Measurements from ENCODE around the gene BTBD9. TPM values are rescaled to one million over a fixed set of nuclear protein-coding genes. Genes with fewer than 3 reads are reported as not detected.
A peak's percentile ranks its signal among the peaks of the same experiment; 100 is the strongest.

Gene BTBD9
- total RNA-seq, 1 donor from 2014 or later, result 10.3 TPM

DNA sequence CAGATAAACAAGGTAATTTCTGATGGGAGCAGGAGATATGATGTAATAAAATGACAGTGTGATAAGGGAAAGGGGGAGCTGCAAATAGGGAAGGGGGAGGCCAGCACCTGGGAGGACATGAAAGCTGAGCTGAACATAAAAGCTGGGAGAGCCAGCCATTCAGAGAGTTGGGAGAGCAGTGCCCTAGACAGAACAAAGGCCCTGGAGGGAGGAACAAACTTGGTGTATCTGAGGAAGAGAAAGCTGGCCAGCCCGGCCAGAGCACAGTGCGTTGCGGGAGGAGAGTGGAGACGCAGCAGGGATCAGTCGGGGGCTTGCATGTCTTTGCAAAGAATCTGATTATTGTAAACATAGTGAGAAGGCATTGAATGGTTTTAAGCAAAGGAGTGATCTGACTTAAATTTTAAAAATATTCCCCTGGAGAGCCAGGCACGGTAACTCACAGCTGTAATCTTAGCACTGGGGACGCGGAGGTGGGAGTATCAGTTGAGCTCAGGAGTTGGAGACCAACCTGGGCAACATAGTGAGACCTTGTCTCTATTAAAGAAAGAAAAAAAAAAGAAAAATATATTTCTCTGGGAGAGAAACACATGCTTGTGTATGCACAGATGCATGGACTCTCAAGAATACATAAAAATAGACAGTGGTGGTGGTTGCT lies 502.0 kb downstream of the BTBD9 start:
- no peaks in the 10 kb centered on the region for H3K9me3 Mint-ChIP-seq (ENCODE audit: unreplicated experiment)
- no peak for TF ChIP-seq CTCF (IDR thresholded peaks at IDR 0.05; ENCODE audit: insufficient read depth, low read depth, low read length)
- TF ChIP-seq EZH2 (IDR thresholded peaks at IDR 0.05; ENCODE audit: insufficient read depth, low read length), result no peak
- no peak overlapping the region for H3K27ac ChIP-seq (ENCODE audit: low read depth, low read length)
- H3K79me2 ChIP-seq (ENCODE audit: insufficient read depth, low read length), result peaks cover 39% of the 10 kb centered on the region
- no peak for DNase-seq (ENCODE audit: low read depth)
- no peak overlapping the region for H3K9ac ChIP-seq (ENCODE audit: low read length)
- H3K4me1 ChIP-seq (ENCODE audit: insufficient read depth, low read length), result no peaks in the 10 kb centered on the region
- no peak overlapping the region for H3K27ac Mint-ChIP-seq (ENCODE audit: unreplicated experiment)
- peaks cover 2% of the 10 kb centered on the region for H3K36me3 ChIP-seq (ENCODE audit: insufficient read depth, low read length)
- H3K9me3 ChIP-seq (ENCODE audit: insufficient read depth, low read depth, low read length), result no peaks in the 10 kb centered on the region
- peaks cover 16% of the 10 kb centered on the region for H3K36me3 Mint-ChIP-seq (ENCODE audit: low read depth, unreplicated experiment)
- no peak overlapping the region for H2AFZ ChIP-seq (ENCODE audit: low read depth, low read length)
- peaks cover 86% of the 10 kb centered on the region for H4K20me1 ChIP-seq (ENCODE audit: insufficient read depth, low read length)
- H3K4me1 Mint-ChIP-seq (ENCODE audit: low read depth, unreplicated experiment), result peaks cover 26% of the 10 kb centered on the region
- H3K4me3 ChIP-seq (ENCODE audit: insufficient read depth, low read depth, low read length), result no peak overlapping the region
- no peaks in the 10 kb centered on the region for H3K27me3 ChIP-seq (ENCODE audit: insufficient read depth, low read length)
- no peaks in the 10 kb centered on the region for H3K27me3 Mint-ChIP-seq (ENCODE audit: low read depth, unreplicated experiment)
- peak overlapping the region; percentile 31 for H3K4me3 Mint-ChIP-seq (ENCODE audit: unreplicated experiment)
- no peak for FAIRE-seq
- H3K4me2 ChIP-seq (ENCODE audit: low read length), result no peak overlapping the region

DNA sequence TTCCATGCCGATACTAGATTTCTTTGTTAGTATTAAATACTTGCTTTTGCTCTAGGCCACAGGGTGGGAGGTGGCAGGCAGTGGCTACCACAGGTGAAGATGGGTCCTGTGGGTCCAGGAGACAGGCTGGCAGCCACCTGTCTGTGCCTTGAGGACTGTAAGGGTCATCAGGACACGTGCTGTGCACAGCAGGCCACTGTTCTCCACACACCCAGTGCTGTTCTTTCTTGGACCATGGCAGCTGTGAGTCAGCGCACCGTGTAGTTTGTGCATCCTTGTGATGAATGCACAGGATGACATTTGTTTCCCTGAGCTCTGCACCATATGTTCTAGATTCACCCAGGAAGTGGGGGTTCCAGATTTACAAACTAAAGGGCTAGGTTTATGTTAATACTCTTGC lies 503.2 kb downstream of the BTBD9 start:
- H4K20me1 ChIP-seq (ENCODE audit: insufficient read depth, low read length), result peaks cover 85% of the 10 kb centered on the region
- peaks cover 6% of the 10 kb centered on the region for H3K4me1 ChIP-seq (ENCODE audit: insufficient read depth, low read length)
- Mint-ChIP-seq H3K9me3 (ENCODE audit: unreplicated experiment) (no peaks in the 10 kb centered on the region), H3K27me3 (ENCODE audit: low read depth, unreplicated experiment) (no peaks in the 10 kb centered on the region), H3K4me1 (ENCODE audit: low read depth, unreplicated experiment) (peaks cover 38% of the 10 kb centered on the region), H3K36me3 (ENCODE audit: low read depth, unreplicated experiment) (peaks cover 16% of the 10 kb centered on the region), H3K4me3 (ENCODE audit: unreplicated experiment) (no peak overlapping the region), H3K27ac (ENCODE audit: unreplicated experiment) (no peak overlapping the region)
- H3K9ac ChIP-seq (ENCODE audit: low read length), result no peak overlapping the region
- H3K27ac ChIP-seq (ENCODE audit: low read depth, low read length), result no peak overlapping the region
- no peak for FAIRE-seq
- peaks cover 46% of the 10 kb centered on the region for H3K79me2 ChIP-seq (ENCODE audit: insufficient read depth, low read length)
- DNase-seq (ENCODE audit: low read depth), result no peak
- no peak overlapping the region for H3K4me3 ChIP-seq (ENCODE audit: insufficient read depth, low read depth, low read length)
- TF ChIP-seq CTCF (IDR thresholded peaks at IDR 0.05; ENCODE audit: insufficient read depth, low read depth, low read length), result no peak
- no peak for TF ChIP-seq EZH2 (IDR thresholded peaks at IDR 0.05; ENCODE audit: insufficient read depth, low read length)
- H2AFZ ChIP-seq (ENCODE audit: low read depth, low read length), result no peak overlapping the region
- no peaks in the 10 kb centered on the region for H3K27me3 ChIP-seq (ENCODE audit: insufficient read depth, low read length)
- no peak overlapping the region for H3K4me2 ChIP-seq (ENCODE audit: low read length)
- peaks cover 2% of the 10 kb centered on the region for H3K36me3 ChIP-seq (ENCODE audit: insufficient read depth, low read length)
- no peaks in the 10 kb centered on the region for H3K9me3 ChIP-seq (ENCODE audit: insufficient read depth, low read depth, low read length)

DNA sequence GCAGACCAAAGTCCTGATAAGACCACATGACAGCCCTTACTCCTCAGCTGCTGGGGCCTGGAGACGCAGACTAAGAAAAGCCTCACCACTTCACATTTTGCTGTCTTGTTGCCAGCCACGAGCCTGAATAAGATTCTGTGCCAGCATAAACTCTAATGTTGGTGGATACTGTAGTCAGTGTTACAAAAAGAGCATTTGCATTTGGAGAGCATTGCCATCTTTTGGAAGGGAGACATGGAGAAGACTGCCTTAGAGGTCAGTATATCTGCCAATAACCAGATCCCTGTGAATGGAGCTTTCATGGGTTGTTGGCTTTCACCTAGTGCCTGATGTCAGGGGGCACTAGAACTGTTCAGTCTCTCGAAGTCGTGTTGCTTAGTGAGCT lies 505.0 kb downstream of the BTBD9 start:
- H3K36me3 ChIP-seq (ENCODE audit: insufficient read depth, low read length), result peaks cover 2% of the 10 kb centered on the region
- no peaks in the 10 kb centered on the region for H3K27me3 ChIP-seq (ENCODE audit: insufficient read depth, low read length)
- H3K4me1 ChIP-seq (ENCODE audit: insufficient read depth, low read length), result peaks cover 12% of the 10 kb centered on the region
- no peak overlapping the region for H3K4me3 Mint-ChIP-seq (ENCODE audit: unreplicated experiment)
- H3K9me3 Mint-ChIP-seq (ENCODE audit: unreplicated experiment), result no peaks in the 10 kb centered on the region
- no peak for FAIRE-seq
- H2AFZ ChIP-seq (ENCODE audit: low read depth, low read length), result no peak overlapping the region
- no peak for TF ChIP-seq CTCF (IDR thresholded peaks at IDR 0.05; ENCODE audit: insufficient read depth, low read depth, low read length)
- no peak for TF ChIP-seq EZH2 (IDR thresholded peaks at IDR 0.05; ENCODE audit: insufficient read depth, low read length)
- H3K4me3 ChIP-seq (ENCODE audit: insufficient read depth, low read depth, low read length), result no peak overlapping the region
- peaks cover 16% of the 10 kb centered on the region for H3K36me3 Mint-ChIP-seq (ENCODE audit: low read depth, unreplicated experiment)
- no peak for DNase-seq (ENCODE audit: low read depth)
- H3K9me3 ChIP-seq (ENCODE audit: insufficient read depth, low read depth, low read length), result no peaks in the 10 kb centered on the region
- no peak overlapping the region for H3K27ac Mint-ChIP-seq (ENCODE audit: unreplicated experiment)
- no peaks in the 10 kb centered on the region for H3K27me3 Mint-ChIP-seq (ENCODE audit: low read depth, unreplicated experiment)
- H3K79me2 ChIP-seq (ENCODE audit: insufficient read depth, low read length), result peaks cover 55% of the 10 kb centered on the region
- H3K27ac ChIP-seq (ENCODE audit: low read depth, low read length), result no peak overlapping the region
- H3K9ac ChIP-seq (ENCODE audit: low read length), result no peak overlapping the region
- H4K20me1 ChIP-seq (ENCODE audit: insufficient read depth, low read length), result peaks cover 83% of the 10 kb centered on the region
- no peak overlapping the region for H3K4me2 ChIP-seq (ENCODE audit: low read length)
- H3K4me1 Mint-ChIP-seq (ENCODE audit: low read depth, unreplicated experiment), result peaks cover 43% of the 10 kb centered on the region
